K562 (cell line): ENCODE results near the gene SLIT1. TPM values are rescaled to one million over a fixed set of nuclear protein-coding genes. Genes with fewer than 3 reads are reported as not detected.

Source experiments
- ATAC-seq: fragments of 200-7000 bp; cut with Tn5 transposase; 3 replicates; pipeline ENCODE4 v1.9.1; 2020; ENCODE audit warnings: moderate library complexity
- BruUV-seq: library from RNA; stranded (reverse); fragments of 400-500 nt; replicated peaks from 2 replicates; lab custom pipeline; 2021; lab: Mats Ljungman, UMichigan
- CTCF ChIA-PET: fragments of 300-600 bp; formaldehyde crosslinking; extraction: SDS; loops from one replicate; lab custom pipeline; 2021; ENCODE audit warnings: low intra/inter-chr PET ratio; lab: Yijun Ruan, JAX
- POLR2A ChIA-PET: fragments of 300-600, 350-650 bp; sonication (Branson Sonifier 250); formaldehyde crosslinking; extraction: SDS; loops from one replicate; lab custom pipeline; 2021; ENCODE audit warnings: antibody characterized with exemption, inconsistent platforms; lab: Yijun Ruan, JAX
- DNase-seq, 4 experiments: peaks; one replicate each; pipeline versions ENCODE4 v3.0.0 to v3.0.0-alpha.2; 2011 to 2018; ENCODE audit warnings: low spot score in 3 of 4, mixed read lengths in 3 of 4; ENCODE audit errors: extremely low read depth in 1 of 4
- FAIRE-seq: peaks from 2 replicates; lab custom pipeline; 2011; peaks lifted over from hg19 to GRCh38; lab: Jason Lieb, UNC
- H2AFZ ChIP-seq: 2 replicates; pipeline ENCODE4 v1.6.0; 2011; ENCODE audit warnings: low read depth, low read length, control low read depth, inconsistent platforms
- H3K27ac ChIP-seq: fragments of 200-600 bp; 3 replicates; pipeline ENCODE4 v1.8.0; 2011; ENCODE audit warnings: low read depth, mild to moderate bottlenecking, control low read depth, inconsistent platforms, low read length, moderate library complexity, mixed read lengths; ENCODE audit errors: extremely low read depth
- H3K27me3 ChIP-seq, 2 experiments: fragments of 300-600 bp in 1 of 2; 2 replicates in 1 of 2; 3 replicates in 1 of 2; pipeline versions ENCODE4 v1.6.0 to v1.8.0; 2011; ENCODE audit warnings: inconsistent platforms in 2 of 2, low read length in 2 of 2, mild to moderate bottlenecking in 1 of 2, mixed read lengths in 1 of 2, moderate library complexity in 1 of 2; ENCODE audit not compliant: control insufficient read depth in 2 of 2, insufficient read depth in 2 of 2
- H3K36me3 ChIP-seq: fragments of 300-600 bp; 3 replicates; pipeline ENCODE4 v1.8.0; 2011; ENCODE audit warnings: mild to moderate bottlenecking, low read length, inconsistent platforms; ENCODE audit not compliant: control insufficient read depth, insufficient read depth
- H3K4me1 ChIP-seq, 2 experiments: fragments of 200-600 bp in 1 of 2; replicated peaks in 1 of 2; 2 replicates in 1 of 2; 3 replicates in 1 of 2; pipeline versions ENCODE4 v1.5.1 to v1.8.0; 2011; ENCODE audit warnings: inconsistent platforms in 2 of 2, low read length in 2 of 2, mild to moderate bottlenecking in 1 of 2, mixed read lengths in 1 of 2, moderate library complexity in 1 of 2; ENCODE audit not compliant: control insufficient read depth in 2 of 2, insufficient read depth in 2 of 2
- H3K4me2 ChIP-seq: 2 replicates; pipeline ENCODE4 v1.6.1; 2011; ENCODE audit warnings: low read length, control low read depth, inconsistent platforms, mixed read lengths; ENCODE audit not compliant: insufficient read depth
- H3K4me3 ChIP-seq: fragments of 200-600 bp; sonication (generic), shearing (Covaris generic); 2 replicates; pipeline ENCODE4 v1.5.1; 2016; ENCODE audit warnings: control low read depth, inconsistent platforms
- H3K79me2 ChIP-seq: fragments of 200-600 bp; 3 replicates; pipeline ENCODE4 v1.8.0; 2011; ENCODE audit warnings: low read length, inconsistent platforms; ENCODE audit not compliant: control insufficient read depth, insufficient read depth
- H3K9ac ChIP-seq, 2 experiments: 2 replicates each; pipeline versions ENCODE4 v1.6.0 to v1.6.1; 2011; ENCODE audit warnings: low read depth in 2 of 2, low read length in 2 of 2, control low read depth in 1 of 2, inconsistent platforms in 1 of 2, mild to moderate bottlenecking in 1 of 2, mixed read lengths in 1 of 2; ENCODE audit not compliant: insufficient read depth in 1 of 2
- H3K9me1 ChIP-seq: one replicate; pipeline ENCODE4 v1.6.0; 2011; ENCODE audit warnings: inconsistent platforms, mild to moderate bottlenecking, low read length, moderate library complexity; ENCODE audit not compliant: control insufficient read depth, insufficient read depth
- H3K9me3 ChIP-seq: replicated peaks from 2 replicates; pipeline ENCODE4 v1.5.1; 2011; ENCODE audit warnings: low read depth, low read length, inconsistent platforms; ENCODE audit not compliant: control insufficient read depth, insufficient read depth
- H4K20me1 ChIP-seq: replicated peaks from 2 replicates; pipeline ENCODE4 v1.6.1; 2011; ENCODE audit warnings: low read length, inconsistent platforms, mixed read lengths; ENCODE audit not compliant: control insufficient read depth, insufficient read depth
- CBFA2T2 ChIP-seq: fragments of 450-650 bp; conservative IDR thresholded peaks from 2 replicates; pipeline ENCODE4 v1.6.1; 2017; ENCODE audit warnings: mild to moderate bottlenecking
- CHAMP1 ChIP-seq: fragments of 450-650 bp; IDR thresholded peaks from 2 replicates; pipeline ENCODE4 v1.6.1; 2016; ENCODE audit warnings: mild to moderate bottlenecking
- TAL1 ChIP-seq: fragments of 450-650 bp; IDR thresholded peaks from 2 replicates; pipeline ENCODE4 v1.6.1; 2016; ENCODE audit warnings: mild to moderate bottlenecking
- TFAM ChIP-seq: fragments of 250-450 bp; sonication (Bioruptor Pico); conservative IDR thresholded peaks from 2 replicates; pipeline ENCODE4 v1.5.0; 2021; ENCODE audit warnings: mild to moderate bottlenecking, moderate library complexity
- ZNF518B ChIP-seq: fragments of 250-450 bp; sonication (Bioruptor Pico); IDR thresholded peaks from 2 replicates; pipeline ENCODE4 v1.5.0; 2021; ENCODE audit warnings: mild to moderate bottlenecking, moderate library complexity
- WGBS: fragments of 100-300 bp; shearing (Covaris generic); methylation state at CpG from one replicate; pipeline ENCODE4 v1.1.6; 2016; ENCODE audit warnings: low coverage, mixed read lengths; ENCODE audit not compliant: insufficient coverage; ENCODE audit errors: missing lambda C conversion rate; 5-methylcytosine and 5-hydroxymethylcytosine counted together
- in situ Hi-C: fragments of 300-500 bp; cut with MboI; formaldehyde crosslinking; loops from 4 replicates; pipeline ENCODE4 v1.15.0; 2018; ENCODE audit warnings: inconsistent platforms, mixed read lengths
- intact Hi-C: fragments of 100-400 bp; cut with micrococcal nuclease; formaldehyde crosslinking; loops from 2 replicates; pipeline ENCODE4 v1.14.2; 2022
- polyA plus RNA-seq, 8 experiments: library from polyadenylated mRNA; depleted of rRNA in 4 of 8; stranded (reverse) in 5 of 8; unstranded in 3 of 8; fragments of >200 nt; fragmentation: Nextera tagmentation in 2 of 8; fragmentation: Illumina TruSeq in 1 of 8; extraction: Ambion mirVana in 2 of 8; extraction: Trizol in 1 of 8; gene quantifications; 2 replicates each; pipeline versions ENCODE4 v1.2.1 to v1.2.3, GENCODE V29; 2011 to 2014; ENCODE audit warnings: inconsistent platforms in 1 of 8, missing spikeins in 1 of 8
- total RNA-seq, 7 experiments: library from RNA; depleted of rRNA in 6 of 7; stranded (reverse); fragments of >200 nt in 6 of 7; fragmentation: Illumina TruSeq in 2 of 7; extraction: Trizol in 2 of 7; gene quantifications; 2 replicates each; pipeline versions ENCODE4 v1.2.1 to v1.2.3, GENCODE V29; 2011 to 2021; ENCODE audit warnings: low replicate concordance in 1 of 7
- TF ChIP-seq, protein P1 (sequence below): fragments of 200-800 bp; sonication (Bioruptor generic); IDR thresholded peaks from 2 replicates; pipeline ENCODE4 v1.6.1; 2016; ENCODE audit warnings: missing genetic modification characterization, missing compliant biosample characterization
- TF ChIP-seq, protein P2 (sequence below): fragments of 250-450 bp; sonication (Bioruptor Pico); IDR thresholded peaks from 2 replicates; pipeline ENCODE4 v1.8.0; 2021; ENCODE audit warnings: borderline replicate concordance, mild to moderate bottlenecking, moderate library complexity; ENCODE audit not compliant: poor library complexity, severe bottlenecking

SLIT1 gene
- total and polyA plus RNA-seq, 9 of the 15 experiments (the other 6 are each of a cell fraction or from before 2014, with no cell fraction given), result 0.01 to 0.11 (median 0.04) TPM; not detected in 3

GRCh38 chr10:97140049-97140846 is 45.5 kb downstream of the SLIT1 start:
- H3K27ac ChIP-seq, result no peak overlapping the region
- H3K79me2 ChIP-seq, result no peaks in the 10 kb centered on the region
- H3K9me1 ChIP-seq, result no peaks in the 10 kb centered on the region
- H3K4me2 ChIP-seq, result no peak overlapping the region
- H3K36me3 ChIP-seq, result no peaks in the 10 kb centered on the region
- 0% methylated on average over 20 of the region's 23 CpGs for WGBS
- FAIRE-seq (no peak), DNase-seq (no peak), ATAC-seq (no peak)
- H3K4me3 ChIP-seq, result no peak overlapping the region
- no peak overlapping the region for H3K9ac ChIP-seq
- no peaks in the 10 kb centered on the region for H3K4me1 ChIP-seq
- no TSS peak for BruUV-seq
- ChIA-PET POLR2A (no interaction called here), CTCF (no interaction called here)
- in situ Hi-C loops (no loop called here), intact Hi-C loops (no loop called here)
- H4K20me1 ChIP-seq, result no peaks in the 10 kb centered on the region; the same call in 1 of the 2 replicates
- no peak overlapping the region for H2AFZ ChIP-seq
- no peaks in the 10 kb centered on the region for H3K9me3 ChIP-seq
- H3K27me3 ChIP-seq, result peaks cover 24 to 63% of the 10 kb centered on the region in 2 experiments
- TF ChIP-seq CHAMP1, result no peak
- TF ChIP-seq TAL1, result no peak
- TF ChIP-seq, protein P1, sequence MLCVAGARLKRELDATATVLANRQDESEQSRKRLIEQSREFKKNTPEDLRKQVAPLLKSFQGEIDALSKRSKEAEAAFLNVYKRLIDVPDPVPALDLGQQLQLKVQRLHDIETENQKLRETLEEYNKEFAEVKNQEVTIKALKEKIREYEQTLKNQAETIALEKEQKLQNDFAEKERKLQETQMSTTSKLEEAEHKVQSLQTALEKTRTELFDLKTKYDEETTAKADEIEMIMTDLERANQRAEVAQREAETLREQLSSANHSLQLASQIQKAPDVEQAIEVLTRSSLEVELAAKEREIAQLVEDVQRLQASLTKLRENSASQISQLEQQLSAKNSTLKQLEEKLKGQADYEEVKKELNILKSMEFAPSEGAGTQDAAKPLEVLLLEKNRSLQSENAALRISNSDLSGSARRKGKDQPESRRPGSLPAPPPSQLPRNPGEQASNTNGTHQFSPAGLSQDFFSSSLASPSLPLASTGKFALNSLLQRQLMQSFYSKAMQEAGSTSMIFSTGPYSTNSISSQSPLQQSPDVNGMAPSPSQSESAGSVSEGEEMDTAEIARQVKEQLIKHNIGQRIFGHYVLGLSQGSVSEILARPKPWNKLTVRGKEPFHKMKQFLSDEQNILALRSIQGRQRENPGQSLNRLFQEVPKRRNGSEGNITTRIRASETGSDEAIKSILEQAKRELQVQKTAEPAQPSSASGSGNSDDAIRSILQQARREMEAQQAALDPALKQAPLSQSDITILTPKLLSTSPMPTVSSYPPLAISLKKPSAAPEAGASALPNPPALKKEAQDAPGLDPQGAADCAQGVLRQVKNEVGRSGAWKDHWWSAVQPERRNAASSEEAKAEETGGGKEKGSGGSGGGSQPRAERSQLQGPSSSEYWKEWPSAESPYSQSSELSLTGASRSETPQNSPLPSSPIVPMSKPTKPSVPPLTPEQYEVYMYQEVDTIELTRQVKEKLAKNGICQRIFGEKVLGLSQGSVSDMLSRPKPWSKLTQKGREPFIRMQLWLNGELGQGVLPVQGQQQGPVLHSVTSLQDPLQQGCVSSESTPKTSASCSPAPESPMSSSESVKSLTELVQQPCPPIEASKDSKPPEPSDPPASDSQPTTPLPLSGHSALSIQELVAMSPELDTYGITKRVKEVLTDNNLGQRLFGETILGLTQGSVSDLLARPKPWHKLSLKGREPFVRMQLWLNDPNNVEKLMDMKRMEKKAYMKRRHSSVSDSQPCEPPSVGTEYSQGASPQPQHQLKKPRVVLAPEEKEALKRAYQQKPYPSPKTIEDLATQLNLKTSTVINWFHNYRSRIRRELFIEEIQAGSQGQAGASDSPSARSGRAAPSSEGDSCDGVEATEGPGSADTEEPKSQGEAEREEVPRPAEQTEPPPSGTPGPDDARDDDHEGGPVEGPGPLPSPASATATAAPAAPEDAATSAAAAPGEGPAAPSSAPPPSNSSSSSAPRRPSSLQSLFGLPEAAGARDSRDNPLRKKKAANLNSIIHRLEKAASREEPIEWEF (CRISPR knock-in tag), result no peak
- no peak for TF ChIP-seq TFAM (CRISPR knock-in tag)
- no peak for TF ChIP-seq ZNF518B (CRISPR knock-in tag)
- TF ChIP-seq, protein P2, sequence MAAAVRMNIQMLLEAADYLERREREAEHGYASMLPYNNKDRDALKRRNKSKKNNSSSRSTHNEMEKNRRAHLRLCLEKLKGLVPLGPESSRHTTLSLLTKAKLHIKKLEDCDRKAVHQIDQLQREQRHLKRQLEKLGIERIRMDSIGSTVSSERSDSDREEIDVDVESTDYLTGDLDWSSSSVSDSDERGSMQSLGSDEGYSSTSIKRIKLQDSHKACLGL, result no peak
- TF ChIP-seq CBFA2T2, result no peak
